HepG2 (cell line): ENCODE results near the gene RPS8. TPM values are rescaled to one million over a fixed set of nuclear protein-coding genes. Genes with fewer than 3 reads are reported as not detected.

ENCODE experiments used
- DMAP1 ChIP-seq: IDR thresholded peaks from 2 replicates; pipeline ENCODE4 v1.6.1; 2016
- ELF3 ChIP-seq: IDR thresholded peaks from 2 replicates; pipeline ENCODE4 v1.6.1; 2016; ENCODE audit warnings: missing genetic modification reagents, missing compliant biosample characterization
- FOXK2 ChIP-seq: fragments of 450-650 bp; IDR thresholded peaks from 2 replicates; pipeline ENCODE4 v1.6.1; 2016
- GATAD2A ChIP-seq: IDR thresholded peaks from 2 replicates; pipeline ENCODE4 v1.6.1; 2016
- GPBP1L1 ChIP-seq: sonication (generic); formaldehyde crosslinking; IDR thresholded peaks from 2 replicates; pipeline ENCODE4 v1.5.0; 2020; ENCODE audit warnings: mild to moderate bottlenecking, missing genetic modification reagents
- HMGA1 ChIP-seq: sonication (generic); formaldehyde crosslinking; conservative IDR thresholded peaks from 2 replicates; pipeline ENCODE4 v1.4.0; 2020; ENCODE audit warnings: missing genetic modification reagents
- HNRNPK ChIP-seq: fragments of 200-400 bp; formaldehyde crosslinking; IDR thresholded peaks from 2 replicates; pipeline ENCODE4 v1.6.1; 2018; ENCODE audit warnings: low read length, low read depth, moderate library complexity, mild to moderate bottlenecking; ENCODE audit not compliant: poor library complexity, severe bottlenecking
- HOXA7 ChIP-seq: sonication (generic); formaldehyde crosslinking; IDR thresholded peaks from 2 replicates; pipeline ENCODE4 v1.8.1; 2022; ENCODE audit warnings: mild to moderate bottlenecking, missing genetic modification reagents, moderate library complexity
- KAT8 ChIP-seq: IDR thresholded peaks from 2 replicates; pipeline ENCODE4 v1.6.1; 2016; ENCODE audit warnings: missing genetic modification reagents, missing compliant biosample characterization
- KLF9 ChIP-seq: IDR thresholded peaks from 2 replicates; pipeline ENCODE4 v1.6.1; 2016; ENCODE audit warnings: low read depth
- PHF5A ChIP-seq: IDR thresholded peaks from one replicate; pipeline ENCODE4 v1.6.1; 2018; ENCODE audit warnings: low read depth, missing genetic modification reagents; ENCODE audit not compliant: unreplicated experiment
- ZBTB46 ChIP-seq: sonication (generic); formaldehyde crosslinking; IDR thresholded peaks from 2 replicates; pipeline ENCODE4 v1.4.0; 2020; ENCODE audit warnings: mild to moderate bottlenecking, missing genetic modification reagents, borderline replicate concordance
- ZNF333 ChIP-seq: sonication (generic); formaldehyde crosslinking; IDR thresholded peaks from 2 replicates; pipeline ENCODE4 v1.4.0; 2020; ENCODE audit warnings: mild to moderate bottlenecking, missing genetic modification reagents, borderline replicate concordance
- ZNF883 ChIP-seq: sonication (generic); formaldehyde crosslinking; IDR thresholded peaks from 2 replicates; pipeline ENCODE4 v1.5.1; 2020; ENCODE audit warnings: mild to moderate bottlenecking, missing genetic modification reagents; ENCODE audit errors: not compliant biosample characterization
- ZUFSP ChIP-seq: sonication (generic); formaldehyde crosslinking; IDR thresholded peaks from 2 replicates; pipeline ENCODE4 v1.9.0; 2021; ENCODE audit warnings: missing genetic modification reagents, mild to moderate bottlenecking, borderline replicate concordance
- polyA plus RNA-seq, 8 experiments: library from polyadenylated mRNA; depleted of rRNA in 3 of 8; stranded (reverse) in 7 of 8; unstranded in 1 of 8; fragments of >200 nt; fragmentation: Illumina TruSeq in 4 of 8; extraction: Trizol in 4 of 8; gene quantifications; 2 replicates each; pipeline versions ENCODE4 v1.2.1 to v1.2.3, GENCODE V29; 2011 to 2016; ENCODE audit warnings: low read depth in 4 of 8, missing spikeins in 1 of 8, mixed read lengths in 1 of 8; ENCODE audit not compliant: insufficient read depth in 1 of 8
- total RNA-seq, 5 experiments: library from RNA; depleted of rRNA; stranded (reverse); fragments of >200 nt; fragmentation: Illumina TruSeq; extraction: Trizol; gene quantifications; 2 replicates each; pipeline ENCODE4 v1.2.3, GENCODE V29; 2016; ENCODE audit warnings: low read depth in 1 of 5
- TF ChIP-seq, protein P1 (sequence below): sonication (generic); formaldehyde crosslinking; IDR thresholded peaks from 2 replicates; pipeline ENCODE4 v1.8.0; 2023; ENCODE audit warnings: mild to moderate bottlenecking, missing genetic modification reagents
- TF ChIP-seq, protein P2 (sequence below): sonication (generic); formaldehyde crosslinking; IDR thresholded peaks from 2 replicates; pipeline ENCODE4 v1.4.0; 2020; ENCODE audit warnings: missing genetic modification reagents

RPS8 gene
- total and polyA plus RNA-seq, 2 of the 13 experiments (the other 11 are each of a cell fraction or from before 2014, with no cell fraction given): 2,628 to 2,822 TPM

- TF ChIP-seq GPBP1L1 (CRISPR knock-in tag) (no peak), ELF3 (CRISPR knock-in tag) (peak; percentile 62), PHF5A (CRISPR knock-in tag) (peak; percentile 32), KLF9 (no peak), DMAP1 (peak; percentile 87), ZNF883 (CRISPR knock-in tag) (no peak), ZBTB46 (CRISPR knock-in tag) (peak; percentile 82; the same call in 1 of the 2 replicates), ZNF333 (CRISPR knock-in tag) (no peak), HNRNPK (no peak), ZUFSP (CRISPR knock-in tag) (no peak), KAT8 (CRISPR knock-in tag) (no peak; the same call in 1 of the 2 replicates), HOXA7 (CRISPR knock-in tag) (no peak), GATAD2A (CRISPR knock-in tag) (peak; percentile 76; the same call in 1 of the 2 replicates), FOXK2 (peak; percentile 74; the same call in 1 of the 2 replicates), HMGA1 (CRISPR knock-in tag) (no peak)
- TF ChIP-seq, protein P1, sequence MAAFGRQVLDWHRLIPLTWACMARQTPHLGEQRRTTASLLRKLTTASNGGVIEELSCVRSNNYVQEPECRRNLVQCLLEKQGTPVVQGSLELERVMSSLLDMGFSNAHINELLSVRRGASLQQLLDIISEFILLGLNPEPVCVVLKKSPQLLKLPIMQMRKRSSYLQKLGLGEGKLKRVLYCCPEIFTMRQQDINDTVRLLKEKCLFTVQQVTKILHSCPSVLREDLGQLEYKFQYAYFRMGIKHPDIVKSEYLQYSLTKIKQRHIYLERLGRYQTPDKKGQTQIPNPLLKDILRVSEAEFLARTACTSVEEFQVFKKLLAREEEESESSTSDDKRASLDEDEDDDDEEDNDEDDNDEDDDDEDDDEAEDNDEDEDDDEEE: peak; percentile 29; the same call in 1 of the 2 replicates
- TF ChIP-seq, protein P2, sequence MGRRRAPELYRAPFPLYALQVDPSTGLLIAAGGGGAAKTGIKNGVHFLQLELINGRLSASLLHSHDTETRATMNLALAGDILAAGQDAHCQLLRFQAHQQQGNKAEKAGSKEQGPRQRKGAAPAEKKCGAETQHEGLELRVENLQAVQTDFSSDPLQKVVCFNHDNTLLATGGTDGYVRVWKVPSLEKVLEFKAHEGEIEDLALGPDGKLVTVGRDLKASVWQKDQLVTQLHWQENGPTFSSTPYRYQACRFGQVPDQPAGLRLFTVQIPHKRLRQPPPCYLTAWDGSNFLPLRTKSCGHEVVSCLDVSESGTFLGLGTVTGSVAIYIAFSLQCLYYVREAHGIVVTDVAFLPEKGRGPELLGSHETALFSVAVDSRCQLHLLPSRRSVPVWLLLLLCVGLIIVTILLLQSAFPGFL (CRISPR knock-in tag): no peak
Observed at GRCh38 chr1:44807364-44808062, 32.2 kb downstream of the RPS8 start (continued).
